Measurements from ENCODE around the gene GPR176.

GPR176 gene

DNA sequence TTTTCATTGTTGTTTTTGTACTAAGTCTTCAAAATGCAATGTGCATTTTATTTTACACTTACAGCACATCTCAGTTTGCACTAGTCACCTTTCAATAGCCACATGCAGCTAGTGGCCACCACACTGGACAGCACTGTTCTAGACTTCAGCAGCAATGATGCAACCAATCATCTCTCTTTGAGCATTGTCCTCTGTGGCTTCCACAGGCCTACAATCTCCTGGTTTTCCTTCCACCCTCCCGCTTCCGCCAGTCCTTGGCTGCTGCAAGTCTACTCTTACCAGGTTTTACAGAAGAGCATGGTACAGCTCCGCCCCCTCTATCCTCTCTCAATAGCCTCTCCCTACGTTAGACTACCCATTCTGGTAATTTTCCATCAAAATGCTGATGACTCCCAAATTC, 112.3 kb downstream of the GPR176 start:
- DNase-seq (ENCODE audit: low read depth, low spot score) = no peak

DNA sequence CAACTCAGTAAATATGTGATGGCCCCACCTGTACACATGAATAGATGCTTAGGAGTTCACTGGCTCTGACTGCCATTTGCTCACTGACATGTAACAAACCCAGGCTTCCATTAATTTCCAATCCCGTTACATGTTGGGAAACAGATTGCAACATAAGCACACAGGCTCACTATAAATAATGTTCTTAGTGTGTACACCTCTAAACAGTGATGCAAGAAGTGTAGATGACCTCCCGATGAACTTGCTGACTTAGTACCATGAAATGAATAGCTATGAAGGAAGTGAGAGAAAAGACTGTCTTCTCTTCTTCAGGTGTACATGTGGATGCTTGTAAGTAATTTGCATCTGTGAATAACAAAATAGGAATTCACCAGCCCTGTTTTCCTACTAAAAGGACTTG, 116.0 kb downstream of the GPR176 start:
- no peak for DNase-seq (ENCODE audit: low read depth, low spot score)

DNA sequence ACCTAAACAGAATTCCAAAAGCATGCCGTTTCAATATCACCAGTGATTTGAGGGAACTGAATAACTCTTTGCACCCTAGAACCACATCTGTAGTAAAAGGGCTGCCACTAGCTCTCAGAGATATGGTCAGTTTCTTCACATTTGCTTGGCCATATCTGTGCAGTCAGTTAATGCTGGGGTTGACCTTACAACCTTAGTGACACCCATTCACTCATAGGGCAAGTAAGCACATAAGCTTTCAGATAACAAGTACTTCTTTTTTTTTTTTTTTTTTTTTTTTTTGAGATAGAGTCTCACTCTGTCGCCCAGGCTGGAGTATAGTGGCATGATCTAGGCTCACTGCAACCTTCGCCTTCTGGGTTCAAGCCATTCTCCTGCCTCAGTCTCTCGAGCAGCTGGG, 117.0 kb downstream of the GPR176 start:
- DNase-seq (ENCODE audit: low read depth, low spot score) = no peak

DNA sequence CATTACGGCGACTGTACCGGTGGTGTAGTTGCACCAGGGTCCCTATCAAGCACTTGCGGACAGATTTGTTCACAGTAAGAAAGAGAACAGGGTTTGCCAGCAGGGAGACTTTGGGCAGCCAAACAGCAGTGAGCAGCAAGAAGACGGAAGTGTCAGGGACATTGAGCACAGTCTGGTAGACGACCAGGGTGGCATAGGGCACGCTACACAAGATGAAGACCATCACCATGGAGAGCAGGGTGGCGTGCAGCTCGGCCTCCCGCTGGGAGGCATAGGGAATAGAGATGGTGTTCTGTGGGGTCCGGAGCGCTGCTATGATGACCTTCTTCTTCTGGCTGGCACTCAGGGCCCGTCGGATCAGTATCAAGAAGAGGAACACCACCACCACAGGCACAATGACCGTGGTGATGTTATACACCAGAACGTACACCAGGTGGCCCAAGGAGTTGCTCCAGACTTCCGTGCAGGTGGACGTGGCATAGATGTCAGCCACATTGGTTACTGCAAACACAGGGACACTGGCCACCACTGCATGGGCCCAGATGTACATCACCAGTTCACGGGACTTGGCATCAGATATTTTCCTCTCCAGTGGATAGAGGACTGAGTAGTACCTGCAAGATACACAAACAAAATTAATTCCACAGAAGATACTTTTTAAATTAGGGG, 118.3 kb downstream of the GPR176 start:
- DNase-seq (ENCODE audit: low read depth, low spot score) = no peak

GRCh38 chr15:39799552-39800011, 120.5 kb downstream of the GPR176 start:
- no peak for DNase-seq (ENCODE audit: low read depth, low spot score)

DNA sequence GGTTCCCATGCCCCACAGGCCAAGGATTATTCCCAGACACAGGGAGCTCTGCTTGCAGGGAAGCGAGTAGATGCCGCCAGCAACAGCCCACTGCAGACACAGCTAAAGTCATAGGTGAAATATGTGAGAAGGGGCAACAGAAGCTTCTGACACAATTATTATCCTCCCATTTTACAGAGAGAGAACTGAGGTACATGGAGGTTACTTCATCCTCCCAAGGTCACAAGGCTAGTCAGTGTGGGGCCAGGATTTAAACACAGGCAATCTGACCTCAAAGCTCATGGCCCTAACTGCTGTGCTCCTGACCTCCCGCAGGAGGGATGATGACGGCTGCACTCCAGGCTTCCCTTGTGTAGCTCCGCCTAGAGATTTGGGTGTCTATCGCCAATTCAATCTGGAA, 121.7 kb downstream of the GPR176 start:
- DNase-seq (ENCODE audit: low read depth, low spot score) = no peak

- DNase-seq (ENCODE audit: low read depth, low spot score) = no peak
Measured at GRCh38 chr15:39797407-39797806, 122.7 kb downstream of the GPR176 start.

DNA sequence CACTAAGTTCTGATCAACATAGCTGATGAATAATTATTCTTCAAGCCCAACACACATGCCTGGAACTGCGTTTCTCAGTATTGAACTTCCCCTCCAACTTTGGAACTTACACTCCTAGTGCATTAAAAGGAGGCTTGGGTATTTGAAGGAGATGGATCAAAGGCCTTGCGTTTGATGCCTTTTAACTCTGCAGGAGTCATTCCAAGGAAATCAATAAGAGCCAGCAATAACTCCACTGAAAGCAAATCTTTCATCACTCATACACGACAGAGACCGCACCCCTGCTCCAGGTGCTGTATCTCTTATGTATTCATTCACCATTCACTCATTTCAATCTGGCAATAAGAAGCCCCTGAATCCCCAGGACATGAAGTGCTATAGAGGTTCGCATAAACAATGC, 123.5 kb downstream of the GPR176 start:
- no peak for DNase-seq (ENCODE audit: low read depth, low spot score)

DNA sequence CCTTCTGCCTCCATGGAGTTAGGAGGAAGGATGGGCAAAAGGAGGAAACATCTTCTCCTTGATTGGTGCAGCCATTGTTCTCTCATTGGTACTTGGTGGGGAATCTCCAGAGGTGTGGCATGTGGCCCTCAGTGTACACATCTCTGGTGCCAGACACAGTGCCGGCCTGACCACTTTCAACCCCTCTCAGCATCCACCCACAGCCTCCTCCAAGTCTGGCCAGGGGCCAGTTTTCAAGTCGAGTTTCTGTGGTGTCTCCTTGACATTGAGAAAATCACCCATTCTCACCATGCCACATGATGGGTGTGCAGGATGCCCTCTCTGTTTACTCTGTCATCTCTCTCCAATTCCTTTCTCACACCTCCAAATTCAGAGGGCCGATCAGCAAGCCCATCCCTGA, 124.6 kb downstream of the GPR176 start:
- DNase-seq (ENCODE audit: low read depth, low spot score) = no peak

GRCh38 chr15:39794954-39795353, 125.1 kb downstream of the GPR176 start:
- no peak for DNase-seq (ENCODE audit: low read depth, low spot score)

DNA sequence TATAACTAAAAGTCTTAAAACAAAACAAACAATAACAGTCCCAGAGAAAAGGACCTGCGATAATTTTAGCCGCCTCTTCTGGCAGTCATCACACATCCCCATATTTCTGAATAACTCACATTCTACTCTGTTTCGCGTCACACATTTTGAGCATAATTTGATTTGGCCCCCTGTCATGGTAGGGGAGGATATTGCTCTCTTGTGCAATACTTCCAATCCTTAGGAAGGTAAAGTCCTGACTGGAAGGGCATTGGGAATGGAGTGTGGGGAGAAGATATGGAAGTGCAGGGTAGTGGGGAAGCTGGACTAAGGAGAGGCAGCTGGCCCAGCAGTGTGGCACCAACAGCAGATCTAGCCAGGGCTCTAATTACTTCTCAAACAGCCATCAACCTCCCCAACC, 126.1 kb downstream of the GPR176 start:
- DNase-seq (ENCODE audit: low read depth, low spot score) = no peak

- DNase-seq (ENCODE audit: low read depth, low spot score) = no peak
Measured at GRCh38 chr15:39792844-39793335, 127.2 kb downstream of the GPR176 start.

GRCh38 chr15:39792025-39792843, 127.8 kb downstream of the GPR176 start:
- no peak for DNase-seq (ENCODE audit: low read depth, low spot score)

DNA sequence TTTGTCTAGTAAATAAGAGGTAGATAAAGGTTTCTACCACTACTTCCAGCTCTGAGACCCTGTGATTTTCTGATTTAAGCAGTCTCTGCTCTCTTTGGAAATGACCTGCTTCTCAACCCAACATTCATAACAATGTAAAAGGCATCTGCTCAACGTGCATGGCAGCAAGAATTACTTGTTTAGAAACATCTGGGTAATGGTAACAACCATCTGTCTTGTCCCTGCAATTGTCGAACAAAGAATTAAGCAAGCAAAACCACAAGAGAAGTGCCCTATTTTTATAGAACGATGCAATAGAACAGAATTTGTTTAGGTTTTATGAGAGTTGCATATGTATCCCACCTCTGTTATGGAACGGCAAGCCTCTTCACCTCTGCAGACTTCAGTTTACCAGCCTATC, 130.3 kb downstream of the GPR176 start:
- no peak for DNase-seq (ENCODE audit: low read depth, low spot score)

- DNase-seq (ENCODE audit: low read depth, low spot score) = no peak
Measured at GRCh38 chr15:39788800-39789565, 131.1 kb downstream of the GPR176 start.

DNA sequence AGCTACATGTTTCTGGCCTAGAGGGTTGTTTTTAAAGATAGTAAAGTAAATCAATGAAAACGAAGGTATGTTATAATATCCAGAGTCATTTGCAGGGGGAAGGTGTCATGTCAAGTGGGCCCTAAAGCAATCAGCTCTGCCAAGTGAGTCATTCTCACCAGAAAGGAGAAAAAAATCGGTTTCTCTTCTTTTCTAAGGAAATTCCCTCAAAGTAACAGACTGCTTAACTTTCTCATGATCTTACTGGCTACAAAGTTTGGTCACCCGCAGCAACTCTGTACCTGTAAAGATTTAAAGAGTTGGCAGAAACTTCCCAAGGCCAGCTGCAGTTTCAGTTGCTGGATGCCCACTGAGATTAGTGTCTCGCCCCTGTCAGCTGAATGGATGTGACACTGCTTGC, 132.0 kb downstream of the GPR176 start:
- DNase-seq (ENCODE audit: low read depth, low spot score) = no peak

- DNase-seq (ENCODE audit: low read depth, low spot score) = no peak
Measured at GRCh38 chr15:39787479-39787878, 132.6 kb downstream of the GPR176 start.

GRCh38 chr15:39786447-39787056, 133.5 kb downstream of the GPR176 start:
- no peak for DNase-seq (ENCODE audit: low read depth, low spot score)

GRCh38 chr15:39785841-39786240, 134.2 kb downstream of the GPR176 start:
- no peak for DNase-seq (ENCODE audit: low read depth, low spot score)

- DNase-seq (ENCODE audit: low read depth, low spot score) = no peak
Measured at GRCh38 chr15:39785139-39785538, 134.9 kb downstream of the GPR176 start.

GRCh38 chr15:39784638-39785037, 135.4 kb downstream of the GPR176 start:
- no peak for DNase-seq (ENCODE audit: low read depth, low spot score)

GRCh38 chr15:39784125-39784524, 135.9 kb downstream of the GPR176 start:
- DNase-seq (ENCODE audit: low read depth, low spot score) = no peak
